HG03139 (cell line): ENCODE measurements around the gene GOLGA6A.
"Not testable (repeated sequence)": the region's sequence is repeated elsewhere in the genome, so short reads cannot be mapped to it uniquely, and the experiment has no call there.

Source experiments
- ATAC-seq: cut with Tn5 transposase; IDR thresholded peaks from one replicate; pipeline ENCODE4 v1.9.1; 2021; ENCODE audit not compliant: unreplicated experiment

Gene GOLGA6A, protein sequence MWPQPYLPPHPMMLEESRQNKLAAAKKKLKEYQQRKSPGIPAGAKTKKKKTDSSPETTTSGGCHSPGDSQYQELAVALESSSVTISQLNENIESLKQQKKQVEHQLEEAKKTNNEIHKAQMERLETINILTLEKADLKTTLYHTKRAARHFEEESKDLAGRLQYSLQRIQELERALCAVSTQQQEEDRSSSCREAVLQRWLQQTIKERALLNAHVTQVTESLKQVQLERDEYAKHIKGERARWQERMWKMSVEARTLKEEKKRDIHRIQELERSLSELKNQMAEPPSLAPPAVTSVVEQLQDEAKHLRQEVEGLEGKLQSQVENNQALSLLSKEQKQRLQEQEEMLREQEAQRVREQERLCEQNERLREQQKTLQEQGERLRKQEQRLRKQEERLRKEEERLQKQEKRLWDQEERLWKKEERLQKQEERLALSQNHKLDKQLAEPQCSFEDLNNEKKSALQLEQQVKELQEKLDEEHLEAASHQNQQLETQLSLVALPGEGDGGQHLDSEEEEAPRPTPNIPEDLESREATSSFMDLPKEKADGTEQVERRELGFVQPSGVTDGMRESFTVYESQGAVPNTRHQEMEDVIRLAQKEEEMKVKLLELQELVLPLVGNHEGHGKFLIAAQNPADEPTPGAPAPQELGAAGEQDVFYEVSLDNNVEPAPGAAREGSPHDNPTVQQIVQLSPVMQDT

DNA sequence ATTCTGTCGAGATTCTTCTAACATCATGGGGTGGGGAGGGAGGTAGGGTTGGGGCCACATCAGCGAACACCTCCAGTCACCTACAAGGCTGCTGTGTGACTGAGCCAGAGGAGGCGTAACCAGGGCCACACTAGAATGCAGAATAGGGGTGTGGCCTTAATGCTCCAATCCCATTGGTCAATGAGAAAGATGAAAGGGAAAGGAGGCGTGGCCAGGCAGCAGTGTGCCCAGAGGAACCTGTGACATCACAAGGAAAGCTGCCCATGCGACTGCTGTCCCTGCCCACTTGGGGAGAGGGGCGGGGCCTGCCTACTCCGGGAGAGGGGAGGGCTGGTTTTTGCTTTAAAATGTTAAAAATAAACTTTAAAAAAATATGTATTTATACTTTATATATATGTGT, at the start of gene GOLGA6A:
GOLGA6A (minus strand) TSS at position 101 of the 400 bp plus-strand sequence; CDS start at position 60, 41 bp downstream.
- ATAC-seq = not testable (repeated sequence)

DNA sequence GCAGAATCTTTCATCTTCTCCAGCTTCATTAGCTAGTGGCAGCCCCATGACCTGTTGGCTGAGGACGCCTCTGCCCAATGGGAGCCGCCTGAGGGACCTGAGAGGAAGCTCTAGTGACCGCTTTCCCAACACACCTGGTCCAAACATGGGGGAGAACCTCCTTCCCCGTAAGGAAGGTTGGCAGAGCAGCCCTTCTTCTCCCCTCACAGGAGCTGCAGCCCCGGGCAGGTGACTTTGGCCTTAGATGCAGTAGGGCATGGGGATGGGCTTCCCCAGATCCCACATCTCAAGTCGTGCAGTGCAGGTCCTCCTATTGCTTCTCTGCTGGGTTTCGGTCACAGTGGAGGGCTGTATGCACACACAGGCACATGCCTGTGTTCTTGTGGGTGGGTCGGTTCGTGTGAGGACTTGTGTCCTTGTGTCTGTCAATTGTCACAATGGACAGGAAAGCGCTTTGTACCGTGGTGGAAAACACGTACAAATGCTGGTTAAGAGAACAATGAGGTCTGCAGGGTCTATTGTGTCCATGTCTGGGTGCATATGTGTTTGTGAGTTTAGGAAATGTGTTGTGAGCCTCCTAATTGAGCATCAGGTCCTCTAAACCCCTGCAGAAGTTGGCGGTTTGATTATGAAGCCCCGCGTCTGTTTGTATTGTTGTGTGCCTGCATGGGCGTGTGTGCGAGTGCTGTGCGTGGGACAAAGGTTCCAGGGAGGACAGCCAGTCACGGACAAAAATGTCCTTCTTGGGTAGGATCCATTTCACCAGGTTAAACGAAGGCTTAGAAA, 49.5 kb upstream of the GOLGA6A start:
- ATAC-seq = no peak

DNA sequence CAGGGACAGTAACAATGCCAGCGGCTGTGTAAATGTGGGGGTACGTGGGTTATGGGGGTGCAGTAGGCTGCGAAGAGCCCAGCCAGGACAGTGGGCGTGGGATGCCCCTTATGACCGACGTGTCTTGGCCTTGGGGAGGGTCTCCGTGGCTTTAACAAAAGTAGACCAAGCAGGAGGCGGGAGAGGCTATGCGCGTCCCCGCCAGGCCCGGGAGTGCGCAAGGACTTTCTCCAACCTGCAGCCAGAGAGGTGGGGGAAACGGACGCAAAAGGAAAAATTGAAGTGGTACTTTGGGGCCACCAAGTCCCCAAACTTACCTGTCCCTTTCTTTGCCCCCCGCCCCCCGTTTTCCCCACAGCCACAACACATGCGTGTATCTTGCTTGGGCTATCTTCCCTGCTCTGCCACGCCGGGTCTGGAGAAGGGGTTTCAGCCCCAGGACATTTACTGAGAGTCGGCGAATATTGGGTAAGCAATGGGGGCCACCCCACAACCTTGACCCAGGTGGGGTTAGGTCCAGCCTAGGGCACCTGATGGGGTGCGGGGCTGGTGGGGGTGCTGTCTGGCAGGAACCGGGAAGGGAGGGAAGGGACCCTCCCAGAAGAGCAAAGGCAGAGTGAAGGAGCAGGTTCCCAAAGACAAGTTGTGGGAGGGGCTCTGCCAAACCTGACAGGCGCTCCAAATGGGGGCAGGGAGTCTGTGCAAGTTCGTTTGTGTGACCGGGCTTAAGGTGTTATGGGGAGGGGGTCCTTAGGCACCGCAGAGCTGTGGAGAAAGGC, 48.7 kb upstream of the GOLGA6A start:
- no peak for ATAC-seq

DNA sequence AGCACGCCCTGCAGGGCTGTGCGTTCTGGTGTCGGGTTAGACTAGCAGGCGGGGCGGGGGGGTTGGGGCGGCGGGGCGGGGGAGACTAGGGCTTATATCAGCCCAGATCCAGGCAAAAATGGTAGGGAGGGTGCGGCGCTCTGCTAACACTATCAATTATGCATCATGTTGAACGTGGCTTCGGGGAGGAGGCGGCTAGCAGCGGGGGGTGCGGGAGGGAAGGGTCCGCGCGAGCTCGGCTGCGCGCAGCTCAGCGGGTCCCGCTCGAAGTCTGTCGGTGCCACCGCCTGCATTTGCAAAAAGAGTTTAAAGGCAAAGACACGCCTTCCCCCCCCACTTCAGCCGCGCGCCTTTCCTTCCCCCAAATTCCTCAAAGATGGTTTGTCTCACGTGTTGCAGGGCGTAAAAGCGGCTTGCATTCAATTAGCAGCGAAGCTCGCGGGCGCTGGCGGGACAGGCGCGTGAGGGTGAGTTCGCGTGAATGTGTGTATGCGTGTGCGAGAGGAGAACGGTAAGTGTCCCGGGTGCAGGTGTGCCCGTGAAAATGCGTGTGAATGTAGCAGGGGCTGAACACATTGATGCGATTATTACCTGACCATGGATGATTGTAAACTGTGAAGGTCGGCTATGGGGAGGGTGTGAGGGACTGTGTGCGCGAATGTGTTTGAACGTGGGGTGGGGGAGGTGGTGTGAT, 48.0 kb upstream of the GOLGA6A start, which contains the start of gene ISLR2:
ISLR2 (plus strand) TSS at position 432 of the 694 bp plus-strand sequence. CDS start 2,169 bp downstream, outside the sequence.
- no peak for ATAC-seq

DNA sequence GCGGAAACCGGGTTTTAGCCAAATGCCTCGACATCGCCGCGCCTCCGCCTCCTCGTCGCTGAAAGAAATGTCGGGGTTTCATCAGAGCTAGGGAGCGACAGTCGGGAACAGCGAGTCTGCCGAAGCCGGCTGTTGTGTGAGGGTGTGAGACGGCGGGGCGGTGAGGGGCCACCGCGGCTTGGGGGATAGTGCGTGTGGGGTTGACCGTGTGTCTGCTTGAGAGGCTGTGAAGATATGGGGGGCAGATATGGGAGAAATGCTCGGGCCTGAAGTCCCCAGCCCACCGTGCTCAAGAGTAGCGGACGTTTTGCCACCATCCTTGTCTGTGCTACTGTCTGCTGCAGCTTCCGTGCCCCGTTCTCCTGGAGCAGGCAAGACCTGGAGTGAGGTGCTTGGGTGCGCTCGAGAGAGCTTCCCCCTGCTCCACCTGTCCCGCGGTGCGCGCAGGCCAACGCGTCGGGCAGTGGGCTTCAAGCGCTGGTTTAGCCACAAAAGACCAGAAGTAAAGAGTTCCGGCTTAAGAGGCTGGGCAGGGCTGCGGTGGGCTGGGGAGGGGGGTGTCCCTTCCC, 47.3 kb upstream of the GOLGA6A start:
- ATAC-seq = no peak

DNA sequence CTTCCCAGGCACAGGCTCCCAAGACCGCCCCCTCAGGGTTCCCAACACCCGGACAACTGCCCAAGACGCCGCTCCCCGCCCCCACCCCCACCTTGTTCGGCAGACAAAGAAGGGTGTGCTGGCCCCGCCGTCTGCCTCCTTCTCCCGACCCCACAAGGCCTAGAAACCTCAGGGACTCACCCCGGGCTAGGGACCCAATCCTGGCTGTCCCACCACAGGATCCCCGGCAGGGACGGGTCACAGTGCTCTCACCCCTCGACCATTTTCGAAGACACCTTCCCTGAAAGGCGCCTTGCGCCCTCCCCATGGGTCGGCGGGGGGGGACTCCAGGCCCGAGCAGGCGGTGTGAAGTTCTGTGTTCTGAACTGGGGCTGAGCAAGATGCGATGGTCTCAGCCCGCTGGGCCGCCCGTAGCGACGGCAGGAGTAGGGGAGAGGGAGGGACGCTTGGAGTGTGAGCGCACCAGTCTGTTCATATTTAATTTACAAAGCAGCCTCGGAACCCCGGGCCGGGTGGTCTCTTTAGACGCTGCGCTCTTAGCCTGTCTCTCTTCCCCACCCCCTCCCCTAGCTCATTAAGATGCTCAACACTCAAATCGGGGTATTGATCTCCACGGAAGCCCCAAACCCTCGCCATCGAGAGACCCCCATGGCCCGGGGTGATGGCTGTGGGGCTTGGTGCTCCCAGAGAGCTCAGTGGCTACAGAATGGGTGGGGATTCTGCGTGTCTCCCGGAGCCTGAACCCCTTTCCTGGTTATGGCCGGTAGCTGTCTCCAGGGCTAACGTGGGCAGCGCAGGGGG, 46.6 kb upstream of the GOLGA6A start:
- ATAC-seq = no peak

DNA sequence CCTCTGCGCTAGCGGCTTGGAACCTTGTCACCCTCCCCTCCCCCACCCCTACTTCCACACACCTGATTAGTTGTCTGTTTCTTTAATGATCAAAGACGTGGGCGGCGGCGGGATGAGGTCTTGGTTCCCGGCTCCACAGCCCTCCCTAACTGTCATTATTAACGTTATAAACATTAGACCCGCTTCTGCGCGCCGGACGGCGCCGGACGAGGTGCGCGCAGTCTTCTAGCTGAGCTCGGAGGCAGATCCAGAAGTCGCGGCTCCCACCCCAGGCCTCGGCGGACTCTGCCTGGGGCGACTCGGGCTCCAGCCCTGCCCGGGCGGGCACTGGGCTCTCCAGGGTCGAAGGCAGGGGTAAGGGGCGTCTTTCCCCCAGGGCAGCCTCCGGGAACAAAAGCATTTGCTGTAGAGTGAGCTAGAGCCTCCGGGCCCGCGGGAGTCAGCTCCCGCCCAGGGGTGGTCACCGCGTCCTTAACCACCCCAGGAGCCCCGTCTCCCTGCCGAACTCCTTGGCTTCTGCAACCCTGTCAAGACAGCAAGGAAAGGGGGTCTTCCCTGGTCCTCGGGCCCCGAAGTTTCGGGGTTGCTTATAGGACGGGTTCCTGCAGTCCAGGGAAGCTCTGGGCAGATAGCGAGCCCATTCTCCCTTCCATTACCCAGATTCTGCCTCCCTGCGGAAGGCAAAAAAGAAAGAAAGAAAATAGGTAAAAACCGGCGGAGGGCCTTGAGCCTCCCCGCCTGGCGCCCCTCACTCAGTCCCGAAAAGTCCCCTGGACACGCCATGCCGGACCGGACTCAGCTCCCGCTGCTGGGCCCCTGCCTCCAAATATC, 45.8 kb upstream of the GOLGA6A start:
- ATAC-seq = no peak

DNA sequence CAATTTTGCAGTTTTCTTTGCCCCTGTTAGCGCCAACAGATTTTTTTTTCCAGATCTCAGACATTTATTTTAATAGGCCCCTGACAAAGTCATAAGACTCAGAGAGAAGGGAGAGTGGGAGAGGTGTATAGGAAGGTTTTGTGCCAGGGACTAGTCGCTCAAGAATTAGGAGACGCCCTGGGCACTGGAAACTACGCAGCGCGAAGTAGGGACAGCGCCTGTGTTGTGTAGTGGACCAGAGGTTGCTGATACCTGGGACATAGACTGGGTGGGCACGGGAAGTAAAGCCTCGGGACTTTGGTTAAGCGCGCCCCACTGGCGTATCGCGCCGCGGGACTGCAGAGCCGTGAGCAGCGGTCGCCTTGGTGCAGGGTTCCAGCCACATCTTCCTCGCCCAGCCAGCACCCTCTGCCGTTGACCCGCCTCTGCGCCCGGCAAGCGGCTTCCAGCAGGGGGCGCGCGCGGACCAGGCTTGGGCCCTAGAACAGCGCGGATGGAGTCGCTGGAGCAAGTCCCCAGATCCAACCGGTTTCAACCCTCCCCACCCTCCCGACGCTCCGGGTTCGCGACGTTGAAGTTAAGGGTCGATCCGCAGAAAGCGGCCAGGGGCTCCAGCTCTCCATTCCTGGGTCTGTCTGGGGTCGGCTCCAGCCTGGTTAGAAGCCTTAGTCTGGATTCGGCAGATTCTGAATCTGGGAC, 45.1 kb upstream of the GOLGA6A start:
- ATAC-seq = no peak

DNA sequence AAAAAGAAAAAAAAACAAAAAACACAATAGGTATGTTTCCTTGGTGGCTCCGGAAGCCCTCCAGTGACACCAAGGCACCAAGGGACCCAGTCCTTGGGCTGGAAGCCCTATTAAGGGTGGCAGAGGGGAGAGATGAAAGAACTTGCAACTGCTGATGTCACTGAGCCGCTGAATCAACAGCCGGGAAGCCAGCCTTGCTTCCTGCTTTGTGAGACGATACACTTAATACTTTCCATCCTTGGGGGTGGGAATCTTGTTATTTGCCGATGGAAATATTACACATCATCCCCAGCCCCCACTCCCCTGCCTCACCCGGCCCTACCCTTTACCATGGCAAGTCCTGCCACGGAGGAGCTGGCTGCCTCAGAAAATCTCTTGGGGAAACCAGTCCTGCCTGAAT, 42.4 kb upstream of the GOLGA6A start:
- ATAC-seq = no peak

DNA sequence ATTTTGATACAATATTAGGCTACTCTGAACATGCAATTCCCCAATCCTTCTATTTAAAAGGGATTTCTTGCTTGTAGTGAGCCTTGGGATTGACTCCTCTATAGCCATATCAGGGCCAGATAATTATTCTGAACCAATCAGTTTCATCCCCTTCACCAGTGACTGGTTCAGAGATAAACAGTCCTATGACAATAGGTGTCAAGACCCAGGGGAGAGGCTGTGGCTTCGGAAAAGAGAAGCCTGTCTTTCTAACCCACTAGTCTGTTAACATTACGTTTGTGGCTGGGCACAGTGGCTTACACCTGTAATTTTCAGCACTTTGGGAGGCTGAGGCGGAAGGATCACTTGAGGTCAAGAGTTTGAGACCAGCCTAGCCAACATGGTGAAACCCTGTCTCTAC, 41.8 kb upstream of the GOLGA6A start:
- ATAC-seq = no peak

DNA sequence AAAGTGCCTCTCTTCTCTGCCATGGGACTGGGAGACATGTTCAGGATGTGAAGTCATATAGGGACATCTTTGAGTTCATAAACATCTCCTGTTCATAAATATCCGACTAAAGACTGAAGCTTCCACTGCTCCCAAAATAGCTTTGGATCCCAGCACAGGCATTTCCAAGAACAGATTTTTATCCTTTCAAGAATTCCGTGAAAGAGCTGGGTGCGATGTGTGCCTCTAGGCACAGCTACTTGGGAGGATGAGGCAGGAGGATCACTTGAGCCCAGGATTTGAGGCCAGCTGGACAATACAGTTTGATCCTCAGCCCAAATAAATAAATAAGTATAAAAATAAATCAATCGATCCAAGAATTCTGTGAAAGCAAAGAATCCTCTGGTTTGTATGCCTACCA, 41.3 kb upstream of the GOLGA6A start:
- ATAC-seq = no peak

DNA sequence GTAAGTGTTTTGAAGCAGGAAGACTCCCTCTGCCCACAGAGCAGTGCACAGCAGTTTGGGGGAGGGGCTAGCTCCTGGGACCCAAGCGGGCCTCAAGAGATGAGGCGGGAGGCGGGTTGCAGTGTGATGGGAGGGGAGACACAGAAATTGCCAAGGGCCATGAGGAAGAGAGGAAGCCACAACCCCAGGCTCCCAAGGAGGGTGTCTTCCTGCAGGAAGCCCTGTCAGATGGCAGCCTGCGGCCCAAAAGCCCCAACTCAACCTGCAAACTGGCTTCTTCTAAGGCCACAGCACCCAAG, 40.7 kb upstream of the GOLGA6A start:
- ATAC-seq = no peak

DNA sequence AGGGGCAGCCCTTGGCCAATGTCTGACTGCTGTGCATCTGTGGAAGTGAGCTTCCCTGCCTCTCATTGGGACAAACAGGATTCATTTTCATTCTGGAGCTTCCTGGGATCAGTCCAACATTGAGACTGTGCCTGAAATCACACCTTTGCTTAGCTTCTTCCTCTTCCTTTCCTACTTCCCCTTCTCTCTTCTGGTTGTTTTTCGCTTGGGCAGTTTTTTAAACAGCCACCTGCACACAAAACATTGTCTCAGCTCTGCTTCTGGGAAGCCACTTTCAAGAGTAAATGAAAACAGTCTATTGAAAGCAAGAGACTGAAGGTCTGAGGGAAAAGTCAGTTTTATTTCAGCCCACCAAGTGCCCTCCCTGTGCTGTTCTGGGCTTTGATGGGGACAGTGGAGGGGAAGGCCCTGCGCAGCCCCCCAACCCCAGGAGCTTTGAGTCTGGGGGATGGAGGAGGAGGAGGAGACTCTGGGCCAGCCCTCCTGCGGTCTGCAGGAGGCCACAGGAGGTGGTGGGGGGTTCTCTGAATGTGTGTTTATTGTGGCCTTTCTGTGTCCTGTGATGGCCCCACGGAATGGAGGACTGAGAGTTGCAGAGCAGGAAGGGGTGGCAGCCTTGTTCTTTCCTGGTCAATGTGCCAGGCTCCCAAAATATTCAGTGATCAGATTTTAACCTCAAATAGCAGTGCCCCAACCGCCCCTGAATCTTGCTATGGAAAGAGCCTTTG, 40.2 kb upstream of the GOLGA6A start:
- ATAC-seq = no peak

DNA sequence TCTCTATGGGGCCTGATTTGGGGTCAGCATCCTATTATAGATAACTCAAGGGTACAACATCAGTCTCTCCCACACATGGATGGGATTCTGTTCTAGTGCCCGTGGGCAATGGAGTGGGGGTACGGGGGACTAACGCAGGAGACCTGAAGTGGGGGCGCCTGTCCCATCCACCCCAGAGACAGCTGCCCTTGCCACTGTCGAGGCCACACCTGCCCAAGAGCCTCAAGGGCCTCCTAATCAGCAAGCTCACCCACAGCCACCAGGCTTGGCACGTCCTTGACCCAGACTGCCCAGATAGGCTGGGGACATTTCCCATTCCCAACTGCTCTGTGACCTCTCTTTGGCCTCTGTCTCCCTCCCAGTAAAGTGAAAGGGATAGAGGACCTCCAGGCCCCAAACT, 39.5 kb upstream of the GOLGA6A start:
- ATAC-seq = no peak

DNA sequence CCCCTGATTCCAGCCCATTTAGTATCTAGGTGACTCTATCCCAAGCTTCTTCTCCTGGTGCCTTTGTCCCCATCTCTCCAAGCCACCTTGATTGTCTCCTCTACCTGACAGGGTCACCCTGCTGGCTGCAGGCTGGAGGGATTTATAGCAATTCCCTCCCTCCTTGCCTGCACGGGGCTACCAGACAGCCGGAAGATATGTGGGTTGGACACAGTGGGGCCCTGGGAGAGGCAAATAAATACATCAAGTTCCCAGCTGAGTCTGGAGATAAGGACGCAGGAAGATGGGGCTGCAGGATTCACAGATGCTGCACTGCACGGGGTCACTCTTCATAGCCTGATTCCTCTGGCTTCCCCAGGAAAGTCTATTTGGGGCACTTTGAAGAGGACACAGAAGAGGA, 38.7 kb upstream of the GOLGA6A start:
- ATAC-seq = no peak

DNA sequence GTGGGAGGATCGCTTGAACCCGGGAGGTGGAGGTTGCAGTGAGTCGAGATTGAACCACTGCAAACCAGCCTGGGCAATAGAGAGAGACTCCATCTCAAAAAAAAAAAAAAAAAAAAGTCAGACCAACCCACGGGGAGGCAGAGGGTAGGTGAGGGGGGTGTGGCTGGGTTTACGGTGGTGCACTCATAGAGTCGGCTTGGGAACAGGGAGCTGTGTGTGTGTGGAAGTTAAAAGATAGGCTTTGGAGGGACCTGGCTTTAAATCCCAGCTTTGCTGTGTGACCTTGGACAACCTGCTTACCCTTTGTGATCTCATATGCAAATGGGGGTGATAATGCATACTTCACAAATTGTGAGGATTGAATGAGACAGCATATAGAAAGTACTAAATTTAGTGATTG, 38.1 kb upstream of the GOLGA6A start:
- ATAC-seq = no peak

DNA sequence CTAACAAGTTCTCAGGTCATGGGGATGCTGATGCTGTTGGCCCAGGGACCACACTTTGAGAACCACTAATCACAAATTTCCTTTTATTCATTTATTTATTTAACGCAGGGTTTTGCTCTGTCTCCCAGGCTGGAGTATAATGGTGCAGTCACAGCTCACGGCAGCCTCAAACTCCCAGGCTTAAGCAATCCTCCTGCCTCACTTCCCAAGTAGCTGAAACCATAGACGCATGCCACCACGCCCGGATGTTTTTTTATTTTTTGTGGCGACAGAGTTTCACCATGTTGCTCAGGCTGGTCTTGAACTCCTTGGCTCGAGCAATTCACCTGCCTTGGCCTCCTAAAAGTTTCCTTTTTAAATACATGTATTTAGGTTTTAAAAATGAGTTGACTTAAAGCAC, 27.4 kb upstream of the GOLGA6A start:
- ATAC-seq = no peak
